NCI-H1930 (cell line): ENCODE results near the gene FAM47E.
A peak's percentile ranks its signal among the peaks of the same experiment; 100 is the strongest.

Source experiments
- DNase-seq, 2 experiments: peaks; one replicate each; lab custom pipeline; 2025; lab: John Stamatoyannopoulos, UW

FAM47E gene

GRCh38 chr4:76251441-76252270, at the start of gene FAM47E:
Gene FAM47E (plus strand): TSS chr4:76251721. CDS start chr4:76251747, 26 bp downstream.
- peak; percentile 80 to 84 for DNase-seq

- no peak for DNase-seq
These were observed 48.0 kb upstream of the FAM47E start for GRCh38 chr4:76203541-76203940.

- DNase-seq, result no peak
These were observed 46.6 kb upstream of the FAM47E start for GRCh38 chr4:76204936-76205335.

- no peak for DNase-seq
These were observed 46.0 kb upstream of the FAM47E start for GRCh38 chr4:76205476-76205875.

- no peak for DNase-seq
These were observed 45.1 kb upstream of the FAM47E start for GRCh38 chr4:76206222-76206942.

GRCh38 chr4:76207549-76207948, 44.0 kb upstream of the FAM47E start:
- DNase-seq, result no peak

GRCh38 chr4:76208005-76208765, 43.3 kb upstream of the FAM47E start:
- DNase-seq, result no peak

- DNase-seq, result no peak
These were observed 41.6 kb upstream of the FAM47E start for GRCh38 chr4:76209881-76210280.

- no peak for DNase-seq
These were observed 41.1 kb upstream of the FAM47E start for GRCh38 chr4:76210452-76210851.

GRCh38 chr4:76211769-76212708, 39.5 kb upstream of the FAM47E start:
- no peak for DNase-seq

- no peak for DNase-seq
These were observed 38.6 kb upstream of the FAM47E start for GRCh38 chr4:76212851-76213414.

GRCh38 chr4:76213415-76214176, 37.9 kb upstream of the FAM47E start, which contains the start of gene SCARB2:
Gene SCARB2 (minus strand): TSS chr4:76213824. CDS start chr4:76213543, 281 bp downstream.
- peak; percentile 53 to 75 for DNase-seq

GRCh38 chr4:76214177-76214675, 37.3 kb upstream of the FAM47E start:
- DNase-seq, result no peak

- no peak for DNase-seq
These were observed 36.4 kb upstream of the FAM47E start for GRCh38 chr4:76215077-76215476.

GRCh38 chr4:76216524-76216923, 35.0 kb upstream of the FAM47E start:
- no peak for DNase-seq

GRCh38 chr4:76216975-76217814, 34.3 kb upstream of the FAM47E start:
- DNase-seq, result no peak

- DNase-seq, result no peak
These were observed 32.0 kb upstream of the FAM47E start for GRCh38 chr4:76219299-76220055.

GRCh38 chr4:76224171-76224570, 27.4 kb upstream of the FAM47E start:
- DNase-seq, result no peak
